Suprapubic skin (tissue), 4 donors: ENCODE data around the gene KRT81. TPM values are rescaled to one million over a fixed set of nuclear protein-coding genes. Genes with fewer than 3 reads are reported as not detected.

Experiments used
- DNase-seq, 2 donors: peaks; one replicate each; pipeline ENCODE4 v3.0.0-alpha.2; 2019; ENCODE audit warnings: low spot score in 2 of 2
- H3K27ac ChIP-seq: fragments of 200-600 bp; sonication (generic); one replicate; pipeline ENCODE4 v1.5.1; 2019
- H3K27me3 ChIP-seq: fragments of 200-600 bp; sonication (generic); one replicate; pipeline ENCODE4 v1.5.1; 2019
- H3K36me3 ChIP-seq: fragments of 200-600 bp; sonication (generic); one replicate; pipeline ENCODE4 v1.5.1; 2019
- H3K4me1 ChIP-seq: fragments of 200-600 bp; sonication (generic); one replicate; pipeline ENCODE4 v1.5.1; 2019
- H3K4me3 ChIP-seq: fragments of 200-600 bp; sonication (generic); one replicate; pipeline ENCODE4 v1.5.1; 2019; ENCODE audit warnings: mild to moderate bottlenecking
- H3K9me3 ChIP-seq: fragments of 200-600 bp; sonication (generic); one replicate; pipeline ENCODE4 v1.5.1; 2019
- CTCF ChIP-seq, 2 donors: fragments of 200-600 bp in 1 of 2; fragments of 450-650 bp in 1 of 2; sonication (generic) in 1 of 2; IDR thresholded peaks; one replicate each; pipeline ENCODE4 v1.5.1; 2016 to 2019; ENCODE audit warnings: antibody characterized with exemption in 2 of 2, mild to moderate bottlenecking in 1 of 2, moderate library complexity in 1 of 2
- EP300 ChIP-seq: sonication (generic); formaldehyde crosslinking; IDR thresholded peaks from one replicate; pipeline ENCODE4 v1.6.1; 2017; ENCODE audit warnings: antibody characterized with exemption
- POLR2A ChIP-seq, 2 donors: fragments of 450-650 bp; IDR thresholded peaks; one replicate each; pipeline ENCODE4 v1.6.1; 2017; ENCODE audit warnings: antibody characterized with exemption in 2 of 2, mild to moderate bottlenecking in 2 of 2, moderate library complexity in 2 of 2
- POLR2AphosphoS5 ChIP-seq, 3 donors: sonication (generic); formaldehyde crosslinking; IDR thresholded peaks; one replicate each; pipeline ENCODE4 v1.6.1; 2017; ENCODE audit warnings: antibody characterized with exemption in 3 of 3
- WGBS: methylation state at CpG from one replicate; pipeline ENCODE4 v1.1.5; 2018; 5-methylcytosine and 5-hydroxymethylcytosine counted together
- total RNA-seq, 4 donors: library from RNA; depleted of rRNA; stranded (reverse); fragments of >200 nt; gene quantifications; one replicate each; pipeline ENCODE4 v1.1.0, GENCODE V29; 2016

Gene KRT81
- total RNA-seq, 4 donors from 2014 or later = 0.72 to 346 (median 21.0) TPM

- Histone ChIP-seq H3K27ac (no peak overlapping the region), H3K27me3 (peaks cover 19% of the 10 kb centered on the region), H3K36me3 (no peaks in the 10 kb centered on the region), H3K9me3 (no peaks in the 10 kb centered on the region), H3K4me1 (peaks cover 3% of the 10 kb centered on the region), H3K4me3 (no peak overlapping the region)
- TF ChIP-seq CTCF (IDR thresholded peaks at IDR 0.05) = no peak
- TF ChIP-seq POLR2AphosphoS5 (IDR thresholded peaks at IDR 0.05) = no peak
- TF ChIP-seq EP300 = no peak
- TF ChIP-seq POLR2A (IDR thresholded peaks at IDR 0.05) = no peak
- 87% methylated on average over 2 of the region's 2 CpGs for WGBS
- DNase-seq = peak in 1 of 2 donors; percentile 55
Observed at GRCh38 chr12:52266514-52266913, 24.8 kb downstream of the KRT81 start.

- H3K4me1 ChIP-seq = peaks cover 3% of the 10 kb centered on the region
- H3K4me3 ChIP-seq = no peak overlapping the region
- TF ChIP-seq EP300 = no peak
- H3K27me3 ChIP-seq = peaks cover 16% of the 10 kb centered on the region
- no peak overlapping the region for H3K27ac ChIP-seq
- H3K36me3 ChIP-seq = no peaks in the 10 kb centered on the region
- DNase-seq = peak in 1 of 2 donors; percentile 5
- H3K9me3 ChIP-seq = no peaks in the 10 kb centered on the region
- WGBS = 69% methylated on average over 2 of the region's 2 CpGs
Observed at GRCh38 chr12:52264435-52264825, 26.9 kb downstream of the KRT81 start.

GRCh38 chr12:52263761-52264434, 27.4 kb downstream of the KRT81 start:
- peak in 1 of 2 donors; percentile 44 for DNase-seq
- peaks cover 5% of the 10 kb centered on the region for H3K4me1 ChIP-seq
- no peak for TF ChIP-seq EP300
- TF ChIP-seq POLR2A (IDR thresholded peaks at IDR 0.05) = no peak
- TF ChIP-seq POLR2AphosphoS5 (IDR thresholded peaks at IDR 0.05) = no peak
- no peak for TF ChIP-seq CTCF (IDR thresholded peaks at IDR 0.05)
- H3K4me3 ChIP-seq = no peak overlapping the region
- peaks cover 21% of the 10 kb centered on the region for H3K27me3 ChIP-seq
- H3K36me3 ChIP-seq = no peaks in the 10 kb centered on the region
- H3K27ac ChIP-seq = no peak overlapping the region
- H3K9me3 ChIP-seq = no peaks in the 10 kb centered on the region
- 83% methylated on average over 5 of the region's 7 CpGs for WGBS

GRCh38 chr12:52262286-52262685, 29.0 kb downstream of the KRT81 start:
- no peak overlapping the region for H3K27ac ChIP-seq
- 83% methylated on average over 1 of the region's 3 CpGs for WGBS
- peaks cover 15% of the 10 kb centered on the region for H3K4me1 ChIP-seq
- no peaks in the 10 kb centered on the region for H3K36me3 ChIP-seq
- no peak overlapping the region for H3K4me3 ChIP-seq
- no peak for TF ChIP-seq POLR2A (IDR thresholded peaks at IDR 0.05)
- no peak for TF ChIP-seq CTCF (IDR thresholded peaks at IDR 0.05)
- TF ChIP-seq EP300 = no peak
- no peak for TF ChIP-seq POLR2AphosphoS5 (IDR thresholded peaks at IDR 0.05)
- H3K9me3 ChIP-seq = no peaks in the 10 kb centered on the region
- peaks cover 37% of the 10 kb centered on the region for H3K27me3 ChIP-seq
- peak in 1 of 2 donors; percentile 34 for DNase-seq

GRCh38 chr12:52261208-52261484, 30.2 kb downstream of the KRT81 start:
- no peak overlapping the region for H3K4me3 ChIP-seq
- H3K27ac ChIP-seq = no peak overlapping the region
- peaks cover 15% of the 10 kb centered on the region for H3K4me1 ChIP-seq
- H3K36me3 ChIP-seq = no peaks in the 10 kb centered on the region
- WGBS = 81% methylated on average over 1 of the region's 1 CpG
- H3K9me3 ChIP-seq = no peaks in the 10 kb centered on the region
- H3K27me3 ChIP-seq = peaks cover 48% of the 10 kb centered on the region
- DNase-seq = no peak
- TF ChIP-seq POLR2AphosphoS5 (IDR thresholded peaks at IDR 0.05) (no peak), POLR2A (IDR thresholded peaks at IDR 0.05) (no peak), EP300 (no peak), CTCF (IDR thresholded peaks at IDR 0.05) (no peak)
